ENCODE results near the gene DKK3. TPM values are rescaled to one million over a fixed set of nuclear protein-coding genes. Genes with fewer than 3 reads are reported as not detected.

Gene DKK3
- polyA plus RNA-seq, 1 of the 3 experiments (the other 2 are of a cell fraction), result 1,174 TPM

DNA sequence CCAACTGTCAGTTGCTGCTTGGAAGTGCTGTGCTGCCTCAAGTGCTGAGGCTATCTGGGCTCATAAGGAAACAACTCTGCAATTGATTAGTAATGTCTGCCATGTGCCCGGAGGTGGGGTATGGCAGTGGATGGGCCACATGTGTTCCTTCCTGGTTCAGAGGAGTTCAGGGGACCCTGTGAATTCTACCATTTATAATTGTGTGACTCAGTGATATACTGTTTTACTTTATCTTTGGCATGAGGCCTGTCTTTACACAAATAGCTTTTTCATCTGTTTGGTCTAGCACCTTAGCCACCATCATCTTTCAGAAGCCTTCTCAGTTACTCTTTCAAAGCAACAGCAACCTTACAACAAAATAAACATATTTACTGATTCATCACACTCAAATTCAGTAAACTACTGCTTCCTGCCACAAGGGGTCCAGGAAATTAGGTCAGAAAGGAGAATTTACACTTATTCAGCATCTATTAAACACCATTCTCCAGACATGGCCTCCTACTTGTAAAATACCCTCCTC is 20.9 kb downstream of the DKK3 start:
- Histone ChIP-seq H3K4me2 (peak overlapping the region; percentile 76; the same call in 1 of the 2 replicates), H3K36me3 (replicated peaks in 1 of 2; ENCODE audit: control insufficient read depth in 1 of 2, insufficient read depth in 2 of 2, low read length in 1 of 2) (peaks cover 37 to 51% of the 10 kb centered on the region in 2 experiments), H3K9me3 (no peaks in the 10 kb centered on the region), H3K9me2 (no peaks in the 10 kb centered on the region), H3K9ac (peak overlapping the region; percentile 78; the same call in 1 of the 2 replicates), H4K20me1 (ENCODE audit: insufficient read depth) (no peaks in the 10 kb centered on the region), H3K79me2 (ENCODE audit: insufficient read depth) (peaks cover 85% of the 10 kb centered on the region), H3F3A (replicated peaks; ENCODE audit: insufficient read depth) (peaks cover 98% of the 10 kb centered on the region), H3K4me3 (ENCODE audit: low read depth in 2 of 2, low read length in 1 of 2) (no peak overlapping the region; a peak in 1 of 4 replicates), H3K4me1 (ENCODE audit: control insufficient read depth in 1 of 2, insufficient read depth in 2 of 2, low read depth in 1 of 2, low read length in 1 of 2) (peaks cover 50 to 63% of the 10 kb centered on the region in 2 experiments), H3K27ac (ENCODE audit: low read depth in 2 of 2, low read length in 1 of 2) (peak overlapping the region; percentile 93 to 99), H2AFZ (ENCODE audit: low read depth) (no peak overlapping the region), H3K27me3 (ENCODE audit: insufficient read depth) (no peaks in the 10 kb centered on the region)
- CTCF ChIA-PET, result interaction anchor here (0.7 to 1.7 kb wide), 5 partner anchors 9 to 294 kb away, joined by 3 to 4 read pairs (median 3); no protein-coding TSS in a partner anchor
- 100% methylated on average over 1 of the region's 1 CpG for WGBS (ENCODE audit: low lambda C conversion rate)
- TF ChIP-seq NFIC (IDR thresholded peaks at IDR 0.05; ENCODE audit: borderline replicate concordance) (no peak), ELF1 (IDR thresholded peaks at IDR 0.05) (0 out of 2 replicates have a peak, but pooled peaks have one; percentile 1), RXRA (IDR thresholded peaks at IDR 0.05; ENCODE audit: borderline replicate concordance, low read depth) (no peak)
- TF ChIP-seq, protein P1, sequence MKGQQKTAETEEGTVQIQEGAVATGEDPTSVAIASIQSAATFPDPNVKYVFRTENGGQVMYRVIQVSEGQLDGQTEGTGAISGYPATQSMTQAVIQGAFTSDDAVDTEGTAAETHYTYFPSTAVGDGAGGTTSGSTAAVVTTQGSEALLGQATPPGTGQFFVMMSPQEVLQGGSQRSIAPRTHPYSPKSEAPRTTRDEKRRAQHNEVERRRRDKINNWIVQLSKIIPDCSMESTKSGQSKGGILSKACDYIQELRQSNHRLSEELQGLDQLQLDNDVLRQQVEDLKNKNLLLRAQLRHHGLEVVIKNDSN (IDR thresholded peaks at IDR 0.05; ENCODE audit: borderline replicate concordance, low read depth), result no peak
- TF ChIP-seq, protein P2, sequence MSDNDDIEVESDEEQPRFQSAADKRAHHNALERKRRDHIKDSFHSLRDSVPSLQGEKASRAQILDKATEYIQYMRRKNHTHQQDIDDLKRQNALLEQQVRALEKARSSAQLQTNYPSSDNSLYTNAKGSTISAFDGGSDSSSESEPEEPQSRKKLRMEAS (IDR thresholded peaks at IDR 0.05; ENCODE audit: low read depth), result peak; percentile 42; the same call in 1 of the 2 replicates
- TF ChIP-seq, protein P3, sequence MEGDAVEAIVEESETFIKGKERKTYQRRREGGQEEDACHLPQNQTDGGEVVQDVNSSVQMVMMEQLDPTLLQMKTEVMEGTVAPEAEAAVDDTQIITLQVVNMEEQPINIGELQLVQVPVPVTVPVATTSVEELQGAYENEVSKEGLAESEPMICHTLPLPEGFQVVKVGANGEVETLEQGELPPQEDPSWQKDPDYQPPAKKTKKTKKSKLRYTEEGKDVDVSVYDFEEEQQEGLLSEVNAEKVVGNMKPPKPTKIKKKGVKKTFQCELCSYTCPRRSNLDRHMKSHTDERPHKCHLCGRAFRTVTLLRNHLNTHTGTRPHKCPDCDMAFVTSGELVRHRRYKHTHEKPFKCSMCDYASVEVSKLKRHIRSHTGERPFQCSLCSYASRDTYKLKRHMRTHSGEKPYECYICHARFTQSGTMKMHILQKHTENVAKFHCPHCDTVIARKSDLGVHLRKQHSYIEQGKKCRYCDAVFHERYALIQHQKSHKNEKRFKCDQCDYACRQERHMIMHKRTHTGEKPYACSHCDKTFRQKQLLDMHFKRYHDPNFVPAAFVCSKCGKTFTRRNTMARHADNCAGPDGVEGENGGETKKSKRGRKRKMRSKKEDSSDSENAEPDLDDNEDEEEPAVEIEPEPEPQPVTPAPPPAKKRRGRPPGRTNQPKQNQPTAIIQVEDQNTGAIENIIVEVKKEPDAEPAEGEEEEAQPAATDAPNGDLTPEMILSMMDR (IDR thresholded peaks at IDR 0.05), result peak; percentile 58
- POLR2A ChIA-PET, result no interaction called here
- no peak for DNase-seq

DNA sequence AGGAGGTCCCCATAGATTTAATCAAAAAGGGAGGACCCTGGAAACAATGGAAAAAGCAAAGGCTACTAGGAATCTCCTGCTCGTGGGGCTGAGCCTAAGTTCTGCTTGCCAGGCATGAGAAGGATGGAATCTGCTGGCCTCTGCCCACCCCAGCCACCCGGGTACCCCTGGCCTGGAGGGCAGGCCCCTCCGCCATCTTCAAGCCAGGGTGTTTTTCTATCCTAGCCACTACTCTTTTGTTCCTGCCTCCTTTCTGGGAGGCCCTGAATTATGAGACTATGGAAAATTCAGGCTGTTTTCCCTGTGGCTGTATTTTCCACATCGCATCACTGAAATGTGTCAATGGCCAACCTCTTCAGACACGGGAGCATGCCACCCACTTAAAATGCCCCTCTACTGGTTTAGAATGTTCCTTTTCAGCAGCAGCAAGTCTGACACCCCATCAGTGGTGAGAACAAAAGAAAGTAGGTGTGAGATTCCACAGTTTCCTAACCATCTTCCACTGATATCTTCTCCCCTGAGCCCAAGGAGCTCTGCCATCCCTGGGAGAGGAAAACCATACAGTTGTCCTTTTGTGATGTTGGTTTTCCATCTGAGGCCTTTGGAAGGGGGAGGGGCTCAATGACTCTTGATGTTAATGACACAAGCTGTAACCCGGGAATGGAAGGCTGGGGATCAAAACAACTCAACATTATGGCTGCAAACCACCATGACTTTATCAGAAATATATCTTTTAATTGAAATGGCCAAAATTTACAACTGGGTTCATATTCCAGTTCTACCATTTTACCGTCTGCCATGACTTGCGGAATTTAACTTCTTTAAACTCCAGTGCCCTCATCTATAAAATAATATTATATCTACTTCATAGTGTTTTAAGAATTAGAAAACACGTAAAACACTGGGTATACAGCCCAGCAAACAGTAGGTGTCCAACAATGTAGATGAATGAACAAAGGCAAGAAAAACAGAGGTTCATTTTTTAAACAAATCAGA is 22.2 kb downstream of the DKK3 start:
- Histone ChIP-seq H3K4me2 (peak overlapping the region; percentile 20; the same call in 1 of the 2 replicates), H2AFZ (ENCODE audit: low read depth) (no peak overlapping the region), H3K79me2 (ENCODE audit: insufficient read depth) (peaks cover 85% of the 10 kb centered on the region), H3K36me3 (replicated peaks in 1 of 2; ENCODE audit: control insufficient read depth in 1 of 2, insufficient read depth in 2 of 2, low read length in 1 of 2) (peaks cover 50 to 51% of the 10 kb centered on the region in 2 experiments), H3K4me1 (ENCODE audit: control insufficient read depth in 1 of 2, insufficient read depth in 2 of 2, low read depth in 1 of 2, low read length in 1 of 2) (peaks cover 52 to 58% of the 10 kb centered on the region in 2 experiments), H3F3A (replicated peaks; ENCODE audit: insufficient read depth) (peaks cover 97% of the 10 kb centered on the region), H3K9me2 (no peaks in the 10 kb centered on the region), H3K27me3 (ENCODE audit: insufficient read depth) (no peaks in the 10 kb centered on the region), H4K20me1 (ENCODE audit: insufficient read depth) (no peaks in the 10 kb centered on the region), H3K9me3 (no peaks in the 10 kb centered on the region), H3K4me3 (ENCODE audit: low read depth in 2 of 2, low read length in 1 of 2) (no peak overlapping the region), H3K27ac (ENCODE audit: low read depth in 2 of 2, low read length in 1 of 2) (peak overlapping the region; percentile 50 to 99), H3K9ac (peak overlapping the region; percentile 54; the same call in 1 of the 2 replicates)
- TF ChIP-seq, protein P2 (IDR thresholded peaks at IDR 0.05; ENCODE audit: low read depth), result no peak
- TF ChIP-seq YY1 (IDR thresholded peaks at IDR 0.05; ENCODE audit: low read depth) (no peak), MEF2A (IDR thresholded peaks at IDR 0.05; ENCODE audit: borderline replicate concordance, low read depth) (no peak), TEAD4 (IDR thresholded peaks at IDR 0.05; ENCODE audit: borderline replicate concordance, insufficient read depth) (no peak), SMC3 (IDR thresholded peaks at IDR 0.05; ENCODE audit: low read depth, low read length) (no peak)
- WGBS (ENCODE audit: low lambda C conversion rate), result 88% methylated on average over 9 of the region's 9 CpGs
- POLR2A ChIA-PET, result no interaction called here
- CTCF ChIA-PET, result interaction anchor here (0.9 to 1.7 kb wide), 3 partner anchors 11 to 19 kb away, joined by 3 to 5 read pairs (median 4); no protein-coding TSS in a partner anchor
- no peak for DNase-seq
